ENCODE results near the gene IFT81. TPM values are rescaled to one million over a fixed set of nuclear protein-coding genes. Genes with fewer than 3 reads are reported as not detected.
A peak's percentile ranks its signal among the peaks of the same experiment; 100 is the strongest.

The IFT81 gene
- total RNA-seq, 4 donors from 2014 or later = 11.5 to 36.1 (median 21.8) TPM

- no peak for TF ChIP-seq EP300 (IDR thresholded peaks at IDR 0.05)
- no peak for TF ChIP-seq CTCF (IDR thresholded peaks at IDR 0.05)
- TF ChIP-seq POLR2A (IDR thresholded peaks at IDR 0.05) = no peak
- peaks cover 0 to 3% (median 0%) of the 10 kb centered on the region in 4 donors for H3K9me3 ChIP-seq
- WGBS, 2 donors = 82 to 89% methylated on average over 12 of the region's 12 CpGs
- no peak overlapping the region for H3K4me3 ChIP-seq
- peaks cover 0 to 10% (median 3%) of the 10 kb centered on the region in 4 donors for H3K4me1 ChIP-seq
- peaks cover 0 to 44% (median 0%) of the 10 kb centered on the region in 3 donors for H3K36me3 ChIP-seq
- no peaks in the 10 kb centered on the region for H3K27me3 ChIP-seq
- H3K27ac ChIP-seq = no peak overlapping the region
- DNase-seq (ENCODE audit: low spot score in 2 of 2) = no peak
Measured at GRCh38 chr12:110244372-110244771, 120.2 kb downstream of the IFT81 start.

- Histone ChIP-seq H3K27ac (no peak overlapping the region), H3K27me3 (no peaks in the 10 kb centered on the region), H3K9me3 (peaks cover 0 to 3% (median 0%) of the 10 kb centered on the region in 4 donors), H3K36me3 (peaks cover 0 to 44% (median 0%) of the 10 kb centered on the region in 3 donors), H3K4me1 (peaks cover 0 to 10% (median 3%) of the 10 kb centered on the region in 4 donors), H3K4me3 (no peak overlapping the region)
- 54 to 78% methylated on average over 8 of the region's 8 CpGs for WGBS, 2 donors
- TF ChIP-seq EP300 (IDR thresholded peaks at IDR 0.05) (no peak), POLR2A (IDR thresholded peaks at IDR 0.05) (no peak)
- no peak for DNase-seq (ENCODE audit: low spot score in 2 of 2)
Measured at GRCh38 chr12:110244829-110245228, 120.7 kb downstream of the IFT81 start.

- Histone ChIP-seq H3K27ac (peak overlapping the region in 1 of 4 donors; percentile 71), H3K4me3 (no peak overlapping the region), H3K27me3 (no peaks in the 10 kb centered on the region), H3K9me3 (peaks cover 0 to 3% (median 0%) of the 10 kb centered on the region in 4 donors), H3K36me3 (peaks cover 0 to 44% (median 0%) of the 10 kb centered on the region in 3 donors), H3K4me1 (peaks cover 0 to 10% (median 3%) of the 10 kb centered on the region in 4 donors)
- TF ChIP-seq POLR2A (IDR thresholded peaks at IDR 0.05) (no peak), CTCF (IDR thresholded peaks at IDR 0.05) (peak in 1 of 5 experiments; percentile 19)
- no peak for DNase-seq (ENCODE audit: low spot score in 2 of 2)
- 75 to 77% methylated on average over 3 of the region's 3 CpGs for WGBS, 2 donors
Measured at GRCh38 chr12:110245369-110245772, 121.2 kb downstream of the IFT81 start.

- H3K27ac ChIP-seq = peak overlapping the region in 3 of 4 donors; percentile 20 to 71 (median 46)
- no peaks in the 10 kb centered on the region for H3K27me3 ChIP-seq
- peaks cover 0 to 10% (median 3%) of the 10 kb centered on the region in 4 donors for H3K4me1 ChIP-seq
- no peak for DNase-seq (ENCODE audit: low spot score in 2 of 2)
- H3K4me3 ChIP-seq = no peak overlapping the region
- peaks cover 0 to 3% (median 0%) of the 10 kb centered on the region in 4 donors for H3K9me3 ChIP-seq
- H3K36me3 ChIP-seq = peaks cover 0 to 44% (median 0%) of the 10 kb centered on the region in 3 donors
- TF ChIP-seq CTCF (IDR thresholded peaks at IDR 0.05) (no peak), POLR2A (IDR thresholded peaks at IDR 0.05) (no peak), EP300 (IDR thresholded peaks at IDR 0.05) (no peak)
- 54 to 77% methylated on average over 4 of the region's 4 CpGs for WGBS, 2 donors
Measured at GRCh38 chr12:110246636-110247339, 122.6 kb downstream of the IFT81 start.

GRCh38 chr12:110247340-110248095, 123.4 kb downstream of the IFT81 start:
- Histone ChIP-seq H3K4me1 (peaks cover 0 to 11% (median 3%) of the 10 kb centered on the region in 4 donors), H3K36me3 (peaks cover 0 to 40% (median 0%) of the 10 kb centered on the region in 3 donors), H3K27me3 (no peaks in the 10 kb centered on the region), H3K9me3 (peaks cover 0 to 3% (median 0%) of the 10 kb centered on the region in 4 donors), H3K27ac (peak overlapping the region in 3 of 4 donors; percentile 20 to 71 (median 46)), H3K4me3 (no peak overlapping the region)
- DNase-seq (ENCODE audit: low spot score in 2 of 2) = no peak
- 59 to 74% methylated on average over 9 to 14 of the region's 14 CpGs for WGBS, 2 donors
- no peak for TF ChIP-seq POLR2A (IDR thresholded peaks at IDR 0.05)
- no peak for TF ChIP-seq CTCF (IDR thresholded peaks at IDR 0.05)
- no peak for TF ChIP-seq EP300 (IDR thresholded peaks at IDR 0.05)

Data from tibial nerve (tissue), 4 donors.